ENCODE results near the gene GFER. TPM values are rescaled to one million over a fixed set of nuclear protein-coding genes. Genes with fewer than 3 reads are reported as not detected.

Gene GFER
- total RNA-seq, 1 donor from 2014 or later = 21.5 TPM

- H3K4me3 ChIP-seq (ENCODE audit: low read depth, low read length) = no peak overlapping the region
- no peak for DNase-seq (ENCODE audit: low read depth)
- TF ChIP-seq, protein P1, sequence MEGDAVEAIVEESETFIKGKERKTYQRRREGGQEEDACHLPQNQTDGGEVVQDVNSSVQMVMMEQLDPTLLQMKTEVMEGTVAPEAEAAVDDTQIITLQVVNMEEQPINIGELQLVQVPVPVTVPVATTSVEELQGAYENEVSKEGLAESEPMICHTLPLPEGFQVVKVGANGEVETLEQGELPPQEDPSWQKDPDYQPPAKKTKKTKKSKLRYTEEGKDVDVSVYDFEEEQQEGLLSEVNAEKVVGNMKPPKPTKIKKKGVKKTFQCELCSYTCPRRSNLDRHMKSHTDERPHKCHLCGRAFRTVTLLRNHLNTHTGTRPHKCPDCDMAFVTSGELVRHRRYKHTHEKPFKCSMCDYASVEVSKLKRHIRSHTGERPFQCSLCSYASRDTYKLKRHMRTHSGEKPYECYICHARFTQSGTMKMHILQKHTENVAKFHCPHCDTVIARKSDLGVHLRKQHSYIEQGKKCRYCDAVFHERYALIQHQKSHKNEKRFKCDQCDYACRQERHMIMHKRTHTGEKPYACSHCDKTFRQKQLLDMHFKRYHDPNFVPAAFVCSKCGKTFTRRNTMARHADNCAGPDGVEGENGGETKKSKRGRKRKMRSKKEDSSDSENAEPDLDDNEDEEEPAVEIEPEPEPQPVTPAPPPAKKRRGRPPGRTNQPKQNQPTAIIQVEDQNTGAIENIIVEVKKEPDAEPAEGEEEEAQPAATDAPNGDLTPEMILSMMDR (conservative IDR thresholded peaks at IDR 0.05; ENCODE audit: low read depth, low read length) = no peak
Observed at GRCh38 chr16:1997494-1998359, 13.7 kb downstream of the GFER start.

DNA sequence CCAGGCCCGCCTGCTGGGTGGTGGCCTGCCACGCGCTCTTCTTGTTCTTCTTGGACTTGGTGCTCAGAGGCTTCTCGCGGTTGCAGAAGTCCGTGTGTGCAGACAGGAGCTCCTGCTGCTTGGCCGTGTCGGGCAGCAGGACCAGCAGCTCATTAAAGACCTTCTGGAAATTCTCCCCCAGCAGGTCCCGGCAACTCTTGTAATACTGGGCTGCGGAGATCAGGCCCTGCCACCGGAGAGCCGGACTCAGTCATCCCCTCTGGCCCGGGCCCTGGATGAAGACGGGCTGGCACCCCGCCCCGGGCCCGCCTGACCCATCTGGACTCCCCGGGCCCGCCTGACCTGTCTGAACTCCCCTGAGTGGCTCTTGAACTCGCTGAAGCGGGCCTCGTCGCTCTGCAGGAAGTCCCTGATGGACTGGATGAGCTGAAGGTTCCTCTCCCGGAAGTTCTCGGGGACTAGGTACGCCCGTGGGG, 14.4 kb downstream of the GFER start:
- TF ChIP-seq, protein P1 (conservative IDR thresholded peaks at IDR 0.05; ENCODE audit: low read depth, low read length) = no peak

DNA sequence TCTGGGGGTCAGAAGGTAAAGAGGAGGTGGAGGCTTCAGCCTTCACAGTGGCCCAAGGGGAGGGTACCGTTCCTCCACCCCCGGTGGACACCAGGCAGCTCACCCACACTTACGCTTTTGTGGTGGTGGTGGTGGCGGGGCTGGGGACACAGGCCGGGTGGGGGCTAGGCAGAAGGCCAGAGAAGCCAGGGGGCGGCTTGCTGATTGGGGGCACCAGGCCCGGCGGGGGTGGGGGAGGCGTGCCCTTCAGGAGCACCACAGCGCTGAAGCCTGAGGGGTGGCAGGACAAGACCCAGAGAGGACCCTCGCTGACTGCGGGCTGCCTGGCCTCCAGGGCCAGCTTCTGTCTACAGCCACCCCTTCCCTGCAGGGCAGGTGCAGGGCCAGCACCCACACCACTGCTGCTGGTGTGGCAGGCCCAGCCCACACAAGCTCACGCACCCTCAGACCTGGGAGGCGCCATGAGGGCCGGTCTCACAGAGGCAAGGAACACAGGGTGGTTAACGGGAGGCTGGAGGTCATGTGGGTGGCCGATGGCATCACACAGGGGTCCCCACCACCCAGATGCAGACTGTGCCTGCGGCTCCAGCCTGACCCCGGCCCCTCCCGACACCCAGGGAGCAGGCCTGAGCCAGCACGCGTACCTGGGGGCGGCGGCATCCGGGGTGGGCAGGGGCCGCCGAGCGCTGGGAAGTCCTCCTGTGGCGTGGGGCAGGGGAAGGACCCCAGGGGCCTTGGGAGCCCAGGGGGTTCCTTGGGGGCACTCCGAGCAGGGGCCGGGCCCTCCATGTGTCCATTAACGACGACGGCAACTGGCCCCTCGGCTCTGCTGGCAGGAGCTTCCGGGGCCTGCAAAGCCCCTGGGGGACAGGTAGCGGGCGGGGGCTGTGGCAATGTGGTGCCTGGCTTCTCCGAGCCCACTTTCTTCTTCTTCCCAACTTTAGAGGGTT, 15.1 kb downstream of the GFER start:
- no peak overlapping the region for H3K4me3 ChIP-seq (ENCODE audit: low read depth, low read length)
- TF ChIP-seq, protein P1 (conservative IDR thresholded peaks at IDR 0.05; ENCODE audit: low read depth, low read length) = no peak
- DNase-seq (ENCODE audit: low read depth) = no peak

More for the DNA sequence above, 14.4 kb downstream of the GFER start:
- no peak overlapping the region for H3K4me3 ChIP-seq (ENCODE audit: low read depth, low read length)
- no peak for DNase-seq (ENCODE audit: low read depth)

- DNase-seq (ENCODE audit: low read depth) = no peak
- TF ChIP-seq, protein P1 (conservative IDR thresholded peaks at IDR 0.05; ENCODE audit: low read depth, low read length) = no peak
- H3K4me3 ChIP-seq (ENCODE audit: low read depth, low read length) = no peak overlapping the region
Observed at GRCh38 chr16:1999866-2000514, 16.0 kb downstream of the GFER start.

GRCh38 chr16:2001035-2001434, 17.0 kb downstream of the GFER start:
- TF ChIP-seq, protein P1 (conservative IDR thresholded peaks at IDR 0.05; ENCODE audit: low read depth, low read length) = no peak
- DNase-seq (ENCODE audit: low read depth) = no peak
- no peak overlapping the region for H3K4me3 ChIP-seq (ENCODE audit: low read depth, low read length)

Measured in epithelial cell of proximal tubule (primary cell).